LNCaP clone FGC (cell line): ENCODE measurements around the gene VRK1.
"Not testable (repeated sequence)": the region's sequence is repeated elsewhere in the genome, so short reads cannot be mapped to it uniquely, and the experiment has no call there.

Experiments
- DNase-seq: peaks from one replicate; pipeline ENCODE4 v3.0.0-alpha.2; 2011; ENCODE audit warnings: low read depth
- H3K4me3 ChIP-seq: 2 replicates; pipeline ENCODE4 v1.5.1; 2011; ENCODE audit warnings: mild to moderate bottlenecking, low read depth, low read length, control low read depth
- CTCF ChIP-seq: IDR thresholded peaks from 2 replicates; pipeline ENCODE4 v1.5.1; 2012; ENCODE audit warnings: mild to moderate bottlenecking; ENCODE audit not compliant: control insufficient read depth, insufficient read depth; ENCODE audit errors: extremely low read depth

VRK1 gene

GRCh38 chr14:96876747-96877146, 79.6 kb downstream of the VRK1 start:
- H3K4me3 ChIP-seq = no peak overlapping the region
- TF ChIP-seq CTCF = no peak
- DNase-seq = no peak

- no peak for TF ChIP-seq CTCF
- no peak for DNase-seq
- H3K4me3 ChIP-seq = no peak overlapping the region
Observed at GRCh38 chr14:96881713-96882112, 84.5 kb downstream of the VRK1 start.

GRCh38 chr14:96883974-96884373, 86.8 kb downstream of the VRK1 start:
- not testable (repeated sequence) for H3K4me3 ChIP-seq, DNase-seq

- no peak for TF ChIP-seq CTCF
- no peak for DNase-seq
Observed at GRCh38 chr14:96888158-96888557, 91.0 kb downstream of the VRK1 start.

GRCh38 chr14:96888593-96888992, 91.4 kb downstream of the VRK1 start:
- TF ChIP-seq CTCF = no peak
- H3K4me3 ChIP-seq = no peak overlapping the region
- no peak for DNase-seq

More at GRCh38 chr14:96888158-96888557, 91.0 kb downstream of the VRK1 start:
- no peak overlapping the region for H3K4me3 ChIP-seq

GRCh38 chr14:96889091-96889490, 91.9 kb downstream of the VRK1 start:
- TF ChIP-seq CTCF = no peak
- no peak for DNase-seq
- no peak overlapping the region for H3K4me3 ChIP-seq

- no peak for DNase-seq
- H3K4me3 ChIP-seq = no peak overlapping the region
- no peak for TF ChIP-seq CTCF
Observed at GRCh38 chr14:96893966-96894622, 96.9 kb downstream of the VRK1 start.

GRCh38 chr14:96894966-96895365, 97.8 kb downstream of the VRK1 start:
- H3K4me3 ChIP-seq = no peak overlapping the region
- no peak for TF ChIP-seq CTCF
- no peak for DNase-seq
